ENCODE measurements around the gene ADNP2. TPM values are rescaled to one million over a fixed set of nuclear protein-coding genes. Genes with fewer than 3 reads are reported as not detected.
A peak's percentile ranks its signal among the peaks of the same experiment; 100 is the strongest.

ADNP2 gene, protein sequence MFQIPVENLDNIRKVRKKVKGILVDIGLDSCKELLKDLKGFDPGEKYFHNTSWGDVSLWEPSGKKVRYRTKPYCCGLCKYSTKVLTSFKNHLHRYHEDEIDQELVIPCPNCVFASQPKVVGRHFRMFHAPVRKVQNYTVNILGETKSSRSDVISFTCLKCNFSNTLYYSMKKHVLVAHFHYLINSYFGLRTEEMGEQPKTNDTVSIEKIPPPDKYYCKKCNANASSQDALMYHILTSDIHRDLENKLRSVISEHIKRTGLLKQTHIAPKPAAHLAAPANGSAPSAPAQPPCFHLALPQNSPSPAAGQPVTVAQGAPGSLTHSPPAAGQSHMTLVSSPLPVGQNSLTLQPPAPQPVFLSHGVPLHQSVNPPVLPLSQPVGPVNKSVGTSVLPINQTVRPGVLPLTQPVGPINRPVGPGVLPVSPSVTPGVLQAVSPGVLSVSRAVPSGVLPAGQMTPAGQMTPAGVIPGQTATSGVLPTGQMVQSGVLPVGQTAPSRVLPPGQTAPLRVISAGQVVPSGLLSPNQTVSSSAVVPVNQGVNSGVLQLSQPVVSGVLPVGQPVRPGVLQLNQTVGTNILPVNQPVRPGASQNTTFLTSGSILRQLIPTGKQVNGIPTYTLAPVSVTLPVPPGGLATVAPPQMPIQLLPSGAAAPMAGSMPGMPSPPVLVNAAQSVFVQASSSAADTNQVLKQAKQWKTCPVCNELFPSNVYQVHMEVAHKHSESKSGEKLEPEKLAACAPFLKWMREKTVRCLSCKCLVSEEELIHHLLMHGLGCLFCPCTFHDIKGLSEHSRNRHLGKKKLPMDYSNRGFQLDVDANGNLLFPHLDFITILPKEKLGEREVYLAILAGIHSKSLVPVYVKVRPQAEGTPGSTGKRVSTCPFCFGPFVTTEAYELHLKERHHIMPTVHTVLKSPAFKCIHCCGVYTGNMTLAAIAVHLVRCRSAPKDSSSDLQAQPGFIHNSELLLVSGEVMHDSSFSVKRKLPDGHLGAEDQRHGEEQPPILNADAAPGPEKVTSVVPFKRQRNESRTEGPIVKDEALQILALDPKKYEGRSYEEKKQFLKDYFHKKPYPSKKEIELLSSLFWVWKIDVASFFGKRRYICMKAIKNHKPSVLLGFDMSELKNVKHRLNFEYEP
- total RNA-seq, result 10 to 100 TPM; 23.2 to 27.1 TPM

DNA sequence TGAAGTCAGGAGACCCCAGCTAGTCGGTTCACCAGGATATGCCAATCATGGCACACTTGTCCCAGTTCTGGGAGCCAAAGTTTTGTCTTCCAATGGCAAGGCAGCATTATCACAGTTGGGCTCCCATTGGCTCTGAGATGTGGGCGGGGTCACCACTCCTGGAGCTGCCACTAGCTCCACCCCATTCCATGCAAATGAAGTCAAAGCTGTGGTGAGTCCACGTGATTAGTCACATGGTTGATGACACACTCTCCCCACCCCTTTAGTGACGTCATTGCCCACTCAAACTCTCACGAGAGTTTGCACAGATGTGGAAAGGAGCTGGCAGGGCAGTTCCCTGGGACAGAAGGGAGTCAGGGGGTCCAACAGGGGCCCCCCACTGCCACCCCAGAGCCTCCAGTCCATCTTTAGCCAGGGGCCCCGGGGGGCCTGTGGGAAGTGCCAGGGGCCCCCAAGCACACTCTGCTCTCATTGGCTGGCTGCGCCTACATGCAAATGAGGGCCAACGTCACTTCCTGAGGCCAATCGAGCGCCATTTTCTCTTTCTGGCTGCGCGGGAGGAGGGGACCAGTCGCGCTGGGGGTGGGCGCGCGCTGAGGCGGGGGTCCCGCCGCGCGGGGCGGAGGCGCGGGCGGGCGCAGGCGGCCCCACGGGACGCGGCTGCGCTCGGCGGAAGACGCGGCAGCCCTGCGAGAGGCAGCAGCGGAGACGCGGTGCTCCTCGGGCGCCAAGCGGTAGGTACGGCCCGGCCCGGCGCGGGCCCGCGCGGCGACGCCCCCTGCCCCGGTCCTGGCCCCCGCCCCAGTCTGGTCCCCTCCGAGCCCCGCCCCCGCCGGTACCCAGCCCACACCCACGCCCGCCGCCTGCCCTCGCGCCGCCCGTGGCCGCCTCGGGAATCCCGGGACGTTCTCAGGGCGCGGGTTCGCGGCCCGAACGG, at the start of gene ADNP2:
TSS of gene ADNP2 (plus strand) at position 524 of the 937 bp plus-strand sequence. CDS start 8,281 bp downstream, outside the sequence.
- peak; percentile 87 for ATAC-seq
- H3K4me1 Mint-ChIP-seq, result peaks cover 34% of the 10 kb centered on the region
- no peaks in the 10 kb centered on the region for H3K9me3 Mint-ChIP-seq (ENCODE audit: low read depth)

DNA sequence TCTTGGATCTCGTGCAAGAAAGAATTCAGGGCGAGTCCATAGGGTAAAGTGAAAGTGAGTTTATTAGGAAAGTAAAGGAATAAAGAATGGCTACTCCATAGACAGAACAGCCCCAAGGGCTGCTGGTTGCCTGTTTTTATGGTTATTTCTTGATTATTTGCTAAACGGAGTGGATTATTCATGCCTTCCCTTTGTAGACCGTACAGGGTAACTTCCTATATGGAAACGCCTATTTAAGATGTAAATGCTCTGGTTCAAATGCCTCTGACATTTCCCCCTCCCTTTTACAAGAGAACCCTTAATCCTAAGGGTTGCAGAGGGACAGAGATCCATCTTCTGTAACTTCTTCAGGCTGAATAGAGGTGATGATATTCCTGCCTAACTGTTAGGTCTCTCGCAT, 49.1 kb upstream of the ADNP2 start:
- DNase-seq (no peak), ATAC-seq (no peak)
- Mint-ChIP-seq H3K27me3 (no peaks in the 10 kb centered on the region), H3K4me3 (no peak overlapping the region), H3K27ac (no peak overlapping the region), H3K4me1 (no peaks in the 10 kb centered on the region), H3K36me3 (peaks cover 5% of the 10 kb centered on the region), H3K9me3 (ENCODE audit: low read depth) (peaks cover 22% of the 10 kb centered on the region)
- CTCF ChIA-PET, result no interaction called here

More for the DNA sequence above, at the start of gene ADNP2:
- Mint-ChIP-seq H3K4me3 (peak within 1 kb of the TSS; percentile 78), H3K27me3 (no peaks in the 10 kb centered on the region), H3K27ac (peak within 1 kb of the TSS; percentile 75), H3K36me3 (peaks cover 13% of the 10 kb centered on the region)
- DNase-seq, result peak; percentile 92
- CTCF ChIA-PET, result interaction anchor here (0.8 to 1.0 kb wide), 2 partner anchors 20 to 25 kb away, joined by 3 to 5 read pairs; no protein-coding TSS in a partner anchor

DNA sequence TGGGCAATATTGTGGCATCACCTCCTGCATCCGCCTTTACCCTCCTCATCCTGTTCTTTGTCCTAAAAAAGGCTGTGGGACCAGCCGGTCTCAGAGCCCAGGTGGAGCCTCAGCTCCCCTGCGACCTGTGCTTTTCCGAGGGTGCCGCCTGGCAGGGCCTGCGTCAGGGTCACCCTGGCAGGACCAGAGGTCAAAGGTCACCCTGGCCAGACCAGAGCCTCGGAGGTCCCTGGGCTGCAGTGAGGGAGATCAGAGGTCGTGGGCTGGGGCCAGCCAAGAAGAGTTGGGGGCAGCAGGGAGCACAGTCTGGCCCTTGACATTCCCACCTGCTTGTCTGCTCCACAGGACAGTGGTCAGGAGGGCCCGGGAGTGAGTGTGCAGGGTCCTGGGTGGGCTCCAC, 43.4 kb upstream of the ADNP2 start:
- H3K27me3 Mint-ChIP-seq, result no peaks in the 10 kb centered on the region
- peak; percentile 15 for DNase-seq
- CTCF ChIA-PET, result no interaction called here
- no peak overlapping the region for H3K4me3 Mint-ChIP-seq
- H3K9me3 Mint-ChIP-seq (ENCODE audit: low read depth), result peaks cover 2% of the 10 kb centered on the region
- no peak for ATAC-seq
- H3K27ac Mint-ChIP-seq, result no peak overlapping the region
- H3K4me1 Mint-ChIP-seq, result no peaks in the 10 kb centered on the region
- H3K36me3 Mint-ChIP-seq, result peaks cover 3% of the 10 kb centered on the region

DNA sequence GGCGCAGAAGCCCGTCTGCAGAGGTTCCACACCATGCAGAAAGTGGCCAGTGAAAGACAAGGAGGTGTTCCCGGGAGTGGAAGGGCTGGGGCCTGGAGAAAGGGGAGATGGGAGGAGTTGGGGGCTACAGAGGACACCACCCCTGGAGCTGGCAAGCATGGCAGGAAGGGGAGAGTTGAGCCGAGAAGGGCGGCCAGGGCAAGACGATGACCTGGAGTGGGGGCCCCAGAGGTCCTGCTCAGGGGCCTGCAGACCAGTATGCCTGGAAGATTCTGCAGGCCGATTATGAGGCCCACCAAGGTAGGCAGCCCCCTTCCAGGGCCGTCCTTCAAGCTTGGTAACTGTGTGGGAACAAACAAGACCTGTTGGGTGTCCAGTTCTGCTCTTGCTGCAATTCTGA, 41.7 kb upstream of the ADNP2 start:
- peaks cover 2% of the 10 kb centered on the region for H3K9me3 Mint-ChIP-seq (ENCODE audit: low read depth)
- DNase-seq, result peak; percentile 19
- H3K4me3 Mint-ChIP-seq, result no peak overlapping the region
- H3K27me3 Mint-ChIP-seq, result no peaks in the 10 kb centered on the region
- H3K4me1 Mint-ChIP-seq, result no peaks in the 10 kb centered on the region
- no peak for ATAC-seq
- H3K36me3 Mint-ChIP-seq, result peaks cover 3% of the 10 kb centered on the region
- no peak overlapping the region for H3K27ac Mint-ChIP-seq
- CTCF ChIA-PET, result no interaction called here

DNA sequence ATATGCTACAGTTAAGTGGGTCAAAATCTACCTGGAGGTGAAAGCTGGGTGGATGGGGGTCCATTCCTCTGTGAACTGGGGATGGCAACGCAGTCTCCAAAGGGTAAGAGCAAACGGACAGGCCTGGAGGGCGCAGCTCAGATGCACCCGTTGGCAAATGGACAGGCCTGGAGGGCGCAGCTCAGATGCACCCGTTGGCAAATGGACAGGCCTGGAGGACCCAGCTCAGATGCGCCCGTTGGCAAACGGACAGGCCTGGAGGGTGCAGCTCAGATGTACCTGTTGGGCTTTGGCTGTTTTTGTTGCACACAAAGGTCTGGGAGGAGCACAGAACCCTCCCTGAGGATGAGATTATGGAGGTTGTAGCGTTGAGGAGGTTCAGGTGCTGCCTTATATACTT, 41.2 kb upstream of the ADNP2 start:
- Mint-ChIP-seq H3K4me1 (no peaks in the 10 kb centered on the region), H3K27me3 (no peaks in the 10 kb centered on the region), H3K27ac (no peak overlapping the region), H3K36me3 (peaks cover 2% of the 10 kb centered on the region), H3K9me3 (ENCODE audit: low read depth) (no peaks in the 10 kb centered on the region), H3K4me3 (no peak overlapping the region)
- no peak for ATAC-seq
- CTCF ChIA-PET, result no interaction called here
- peak; percentile 16 for DNase-seq

DNA sequence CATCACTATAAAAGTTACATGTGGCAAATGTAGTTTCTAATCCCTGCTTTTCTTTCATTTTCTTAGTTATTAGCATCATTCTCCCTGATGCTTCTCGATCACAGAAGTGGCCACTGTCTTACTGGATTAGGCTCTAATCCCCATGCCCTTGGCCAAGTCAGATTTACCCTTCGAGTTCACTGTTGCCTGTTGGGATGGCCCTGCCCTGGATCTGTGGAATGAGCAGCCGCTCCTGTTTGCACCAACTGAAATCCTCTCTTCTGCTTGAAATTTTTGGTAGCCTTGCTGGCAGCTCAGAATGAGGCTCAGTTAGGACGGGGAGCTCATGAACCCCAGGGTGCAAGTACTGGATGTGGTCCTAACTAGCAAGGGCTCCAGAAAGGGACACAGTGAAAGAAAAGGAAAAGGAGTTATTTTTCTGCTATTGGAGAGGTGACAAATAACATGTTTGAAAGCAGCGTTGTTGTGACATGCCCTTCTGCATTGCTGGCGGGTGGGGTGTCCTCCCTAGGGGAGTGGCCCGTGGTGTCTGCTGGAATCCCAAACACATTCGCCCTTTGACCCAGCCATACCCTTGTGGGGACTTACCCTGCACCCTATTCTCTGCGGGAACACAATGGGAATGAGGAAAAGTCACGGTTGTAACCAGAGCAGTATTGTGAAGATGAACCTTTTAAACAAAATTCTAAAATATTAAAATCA, 40.3 kb upstream of the ADNP2 start:
- Mint-ChIP-seq H3K36me3 (no peaks in the 10 kb centered on the region), H3K27ac (no peak overlapping the region), H3K4me3 (no peak overlapping the region), H3K27me3 (no peaks in the 10 kb centered on the region), H3K9me3 (ENCODE audit: low read depth) (no peaks in the 10 kb centered on the region), H3K4me1 (no peaks in the 10 kb centered on the region)
- CTCF ChIA-PET, result no interaction called here
- ATAC-seq, result no peak
- DNase-seq, result no peak

DNA sequence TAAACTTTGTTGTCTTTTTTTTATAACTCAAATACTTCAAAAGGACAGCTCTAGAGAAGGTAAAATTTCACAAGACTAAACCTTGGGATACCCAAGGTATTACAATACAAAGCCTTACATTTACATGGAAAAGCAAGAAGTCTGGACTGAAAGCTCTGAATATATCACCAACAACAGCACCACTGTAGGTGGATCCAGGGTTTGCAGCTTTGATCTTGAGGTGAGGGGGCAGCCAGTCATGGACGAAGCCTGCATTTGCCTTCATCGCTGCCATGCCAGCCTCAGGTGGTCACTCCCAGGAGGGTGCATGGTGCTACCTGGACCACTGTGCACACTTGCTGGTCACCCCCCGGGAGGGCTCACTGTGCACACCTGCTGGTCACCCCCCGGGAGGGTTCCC, 38.2 kb upstream of the ADNP2 start:
- CTCF ChIA-PET, result no interaction called here
- Mint-ChIP-seq H3K27me3 (no peaks in the 10 kb centered on the region), H3K4me3 (no peak overlapping the region), H3K36me3 (no peaks in the 10 kb centered on the region), H3K27ac (no peak overlapping the region), H3K9me3 (ENCODE audit: low read depth) (no peaks in the 10 kb centered on the region), H3K4me1 (no peaks in the 10 kb centered on the region)
- DNase-seq (no peak), ATAC-seq (no peak)

DNA sequence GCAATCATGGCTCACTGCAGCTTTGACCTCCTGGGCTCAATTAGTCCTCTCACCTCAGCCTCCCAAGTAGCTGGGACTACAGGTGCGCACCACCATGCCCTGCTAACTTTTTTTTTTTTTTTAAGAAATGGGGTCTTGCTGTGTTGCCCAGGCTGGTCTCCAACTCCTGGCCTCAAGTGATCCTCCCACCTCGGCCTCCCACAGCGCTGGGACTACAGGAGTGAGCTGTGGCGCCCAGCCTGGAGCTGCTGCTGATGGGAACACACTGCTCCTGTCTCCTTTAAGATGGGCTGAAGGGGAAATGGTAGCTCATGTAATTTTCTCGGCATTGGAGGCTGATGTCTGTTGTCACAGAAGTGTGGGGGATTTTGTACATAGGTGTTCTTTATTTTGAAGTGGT, 34.9 kb upstream of the ADNP2 start:
- H3K27ac Mint-ChIP-seq, result no peak overlapping the region
- H3K4me1 Mint-ChIP-seq, result no peaks in the 10 kb centered on the region
- no peaks in the 10 kb centered on the region for H3K27me3 Mint-ChIP-seq
- H3K36me3 Mint-ChIP-seq, result no peaks in the 10 kb centered on the region
- CTCF ChIA-PET, result no interaction called here
- no peaks in the 10 kb centered on the region for H3K9me3 Mint-ChIP-seq (ENCODE audit: low read depth)
- DNase-seq (no peak), ATAC-seq (no peak)
- H3K4me3 Mint-ChIP-seq, result no peak overlapping the region

DNA sequence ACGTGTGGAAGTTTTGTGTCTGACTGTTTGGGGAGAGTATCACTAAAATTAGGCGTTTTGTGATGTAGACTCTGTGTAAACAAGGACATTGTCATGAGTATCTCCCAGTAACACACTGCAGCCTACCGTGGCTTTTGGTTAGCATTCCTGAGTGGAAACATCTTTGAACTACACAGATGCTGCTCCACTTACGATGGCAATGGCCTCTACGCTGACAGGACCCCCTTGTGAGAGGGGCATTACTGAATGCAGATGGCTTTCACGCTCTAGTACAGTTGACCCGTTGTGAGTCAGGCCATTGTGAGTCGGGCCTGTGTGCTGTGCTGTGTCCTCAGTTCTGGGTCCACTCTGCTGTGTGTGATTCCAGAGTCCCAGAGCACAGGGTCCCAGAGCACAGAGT, 34.4 kb upstream of the ADNP2 start:
- no peaks in the 10 kb centered on the region for H3K36me3 Mint-ChIP-seq
- ATAC-seq, result no peak
- CTCF ChIA-PET, result no interaction called here
- no peak overlapping the region for H3K27ac Mint-ChIP-seq
- H3K4me1 Mint-ChIP-seq, result no peaks in the 10 kb centered on the region
- peaks cover under 1% of the 10 kb centered on the region for H3K27me3 Mint-ChIP-seq
- no peak for DNase-seq
- H3K9me3 Mint-ChIP-seq (ENCODE audit: low read depth), result no peaks in the 10 kb centered on the region
- H3K4me3 Mint-ChIP-seq, result no peak overlapping the region

DNA sequence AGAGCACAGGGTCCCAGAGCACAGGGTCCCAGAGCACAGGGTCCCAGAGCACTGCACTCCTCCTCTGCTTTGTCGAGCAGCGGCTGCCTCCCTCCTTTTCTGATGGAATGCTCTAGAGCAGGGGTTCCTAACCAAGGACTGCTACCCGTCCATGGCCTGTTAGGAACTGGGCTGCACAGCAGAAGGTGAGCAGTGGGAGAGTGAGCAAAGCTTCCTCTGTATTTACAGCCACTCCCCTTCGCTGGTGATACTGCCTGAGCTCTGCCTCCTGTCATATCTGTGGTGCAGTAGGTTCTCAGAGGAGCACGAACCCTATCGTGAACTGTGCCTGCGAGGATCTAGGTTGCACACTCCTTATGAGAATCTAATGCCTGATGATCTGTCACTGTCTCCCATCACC, 33.1 kb upstream of the ADNP2 start:
- no peak overlapping the region for H3K4me3 Mint-ChIP-seq
- DNase-seq (no peak), ATAC-seq (no peak)
- CTCF ChIA-PET, result no interaction called here
- H3K36me3 Mint-ChIP-seq, result no peaks in the 10 kb centered on the region
- no peaks in the 10 kb centered on the region for H3K9me3 Mint-ChIP-seq (ENCODE audit: low read depth)
- H3K27ac Mint-ChIP-seq, result no peak overlapping the region
- H3K27me3 Mint-ChIP-seq, result peaks cover 8% of the 10 kb centered on the region
- H3K4me1 Mint-ChIP-seq, result no peaks in the 10 kb centered on the region

DNA sequence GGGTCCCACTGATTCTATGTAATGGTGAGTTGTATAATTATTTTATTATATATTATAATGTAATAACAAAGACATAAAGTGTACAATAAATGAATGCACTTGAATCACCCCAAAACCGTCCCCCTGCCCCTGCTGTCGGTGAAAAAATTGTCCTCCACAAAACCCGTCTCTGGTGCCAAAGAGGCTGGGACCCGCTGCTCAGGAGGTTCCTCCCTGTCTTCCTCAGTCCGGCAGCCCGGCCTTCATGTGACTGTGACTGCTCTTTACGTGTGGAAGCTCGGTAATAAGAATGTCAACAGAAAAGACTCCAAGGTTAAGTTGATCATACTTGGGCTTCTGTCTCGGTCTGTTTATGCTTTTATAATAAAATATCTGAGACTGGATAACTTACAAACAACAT, 32.7 kb upstream of the ADNP2 start:
- H3K4me1 Mint-ChIP-seq, result no peaks in the 10 kb centered on the region
- H3K36me3 Mint-ChIP-seq, result no peaks in the 10 kb centered on the region
- no peak overlapping the region for H3K4me3 Mint-ChIP-seq
- H3K9me3 Mint-ChIP-seq (ENCODE audit: low read depth), result no peaks in the 10 kb centered on the region
- peaks cover 12% of the 10 kb centered on the region for H3K27me3 Mint-ChIP-seq
- H3K27ac Mint-ChIP-seq, result no peak overlapping the region
- ATAC-seq (no peak), DNase-seq (no peak)
- CTCF ChIA-PET, result no interaction called here

DNA sequence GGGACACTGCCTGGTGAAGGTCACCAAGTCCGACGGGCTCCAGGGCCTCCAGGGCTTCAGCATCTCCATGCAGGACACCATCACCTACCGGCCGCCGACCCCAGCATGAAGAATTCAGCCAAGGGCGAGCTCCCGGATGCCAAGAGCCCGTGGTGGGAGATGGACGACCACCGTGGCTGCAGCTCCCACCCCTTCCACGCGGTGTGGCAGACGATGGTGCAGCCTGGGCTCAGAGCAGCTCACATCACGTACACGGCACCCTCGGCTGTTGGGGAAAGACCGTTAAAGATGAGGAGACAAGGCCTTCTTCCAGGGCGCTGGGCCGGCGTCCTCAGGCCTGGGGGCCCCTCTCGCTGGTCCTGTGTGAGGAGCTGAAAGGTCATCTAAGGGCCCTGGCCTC, 31.2 kb upstream of the ADNP2 start:
- Mint-ChIP-seq H3K9me3 (ENCODE audit: low read depth) (no peaks in the 10 kb centered on the region), H3K27me3 (peaks cover 18% of the 10 kb centered on the region), H3K4me3 (no peak overlapping the region), H3K36me3 (no peaks in the 10 kb centered on the region), H3K4me1 (no peaks in the 10 kb centered on the region), H3K27ac (no peak overlapping the region)
- DNase-seq (no peak), ATAC-seq (no peak)
- CTCF ChIA-PET, result no interaction called here
